Measurements from ENCODE around the gene MIER2.

DNA sequence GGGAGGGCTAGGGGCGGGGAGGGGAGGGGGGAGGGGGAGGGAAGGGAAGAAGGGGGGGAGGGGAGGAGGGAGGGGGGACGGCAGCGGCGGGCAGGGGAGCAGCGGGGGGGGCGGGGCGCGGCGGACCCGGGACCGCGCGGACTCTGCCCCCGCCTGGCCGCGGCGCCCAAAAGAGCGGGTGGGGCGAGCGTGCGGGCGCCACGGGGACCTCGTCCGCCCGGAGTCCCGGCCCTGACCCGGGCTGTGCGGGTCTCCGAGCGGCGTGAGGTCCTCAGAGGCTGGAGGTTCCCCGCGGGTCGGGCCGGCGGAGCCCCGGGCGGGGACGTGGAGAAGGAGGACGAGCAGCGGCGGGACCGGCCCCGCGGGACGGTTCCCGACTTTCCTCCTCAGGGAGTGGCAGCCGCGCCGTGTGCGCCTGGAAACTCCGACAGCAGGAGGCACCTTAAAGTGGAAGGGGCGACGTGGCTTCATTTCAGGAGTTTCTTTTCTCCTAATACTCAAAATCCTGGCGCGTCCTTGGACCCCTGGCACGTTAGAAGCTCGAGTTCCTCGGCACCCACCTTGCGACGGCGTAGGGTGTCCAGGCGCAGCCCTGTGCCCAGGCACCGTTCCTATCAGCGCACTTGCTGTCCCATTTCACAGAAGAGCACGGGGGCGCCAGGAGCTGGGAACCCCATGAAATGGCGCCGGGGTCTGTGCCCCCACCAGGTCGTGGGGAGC lies 52.9 kb downstream of the MIER2 start:
- TF ChIP-seq, protein P1, sequence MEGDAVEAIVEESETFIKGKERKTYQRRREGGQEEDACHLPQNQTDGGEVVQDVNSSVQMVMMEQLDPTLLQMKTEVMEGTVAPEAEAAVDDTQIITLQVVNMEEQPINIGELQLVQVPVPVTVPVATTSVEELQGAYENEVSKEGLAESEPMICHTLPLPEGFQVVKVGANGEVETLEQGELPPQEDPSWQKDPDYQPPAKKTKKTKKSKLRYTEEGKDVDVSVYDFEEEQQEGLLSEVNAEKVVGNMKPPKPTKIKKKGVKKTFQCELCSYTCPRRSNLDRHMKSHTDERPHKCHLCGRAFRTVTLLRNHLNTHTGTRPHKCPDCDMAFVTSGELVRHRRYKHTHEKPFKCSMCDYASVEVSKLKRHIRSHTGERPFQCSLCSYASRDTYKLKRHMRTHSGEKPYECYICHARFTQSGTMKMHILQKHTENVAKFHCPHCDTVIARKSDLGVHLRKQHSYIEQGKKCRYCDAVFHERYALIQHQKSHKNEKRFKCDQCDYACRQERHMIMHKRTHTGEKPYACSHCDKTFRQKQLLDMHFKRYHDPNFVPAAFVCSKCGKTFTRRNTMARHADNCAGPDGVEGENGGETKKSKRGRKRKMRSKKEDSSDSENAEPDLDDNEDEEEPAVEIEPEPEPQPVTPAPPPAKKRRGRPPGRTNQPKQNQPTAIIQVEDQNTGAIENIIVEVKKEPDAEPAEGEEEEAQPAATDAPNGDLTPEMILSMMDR (IDR thresholded peaks at IDR 0.05 in 2 of 3, conservative IDR thresholded peaks at IDR 0.05 in 1 of 3; ENCODE audit: control insufficient read depth in 2 of 3, extremely low read depth in 1 of 3, insufficient read depth in 1 of 3, low read depth in 3 of 3, low read length in 3 of 3): no peak
- TF ChIP-seq POLR2A (IDR thresholded peaks at IDR 0.05; ENCODE audit: low read depth, low read length): no peak
- no peak for TF ChIP-seq FOXK2 (IDR thresholded peaks at IDR 0.05)
- TF ChIP-seq IKZF1 (conservative IDR thresholded peaks at IDR 0.05): no peak
- TF ChIP-seq, protein P2, sequence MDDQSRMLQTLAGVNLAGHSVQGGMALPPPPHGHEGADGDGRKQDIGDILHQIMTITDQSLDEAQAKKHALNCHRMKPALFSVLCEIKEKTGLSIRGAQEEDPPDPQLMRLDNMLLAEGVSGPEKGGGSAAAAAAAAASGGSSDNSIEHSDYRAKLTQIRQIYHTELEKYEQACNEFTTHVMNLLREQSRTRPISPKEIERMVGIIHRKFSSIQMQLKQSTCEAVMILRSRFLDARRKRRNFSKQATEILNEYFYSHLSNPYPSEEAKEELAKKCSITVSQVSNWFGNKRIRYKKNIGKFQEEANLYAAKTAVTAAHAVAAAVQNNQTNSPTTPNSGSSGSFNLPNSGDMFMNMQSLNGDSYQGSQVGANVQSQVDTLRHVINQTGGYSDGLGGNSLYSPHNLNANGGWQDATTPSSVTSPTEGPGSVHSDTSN (IDR thresholded peaks at IDR 0.05; ENCODE audit: insufficient replicate concordance, low read depth, low read length): no peak
- no peak for TF ChIP-seq SIN3A (IDR thresholded peaks at IDR 0.05; ENCODE audit: low read depth, low read length)
- TF ChIP-seq JUNB (IDR thresholded peaks at IDR 0.05): no peak
- TF ChIP-seq, protein P3, sequence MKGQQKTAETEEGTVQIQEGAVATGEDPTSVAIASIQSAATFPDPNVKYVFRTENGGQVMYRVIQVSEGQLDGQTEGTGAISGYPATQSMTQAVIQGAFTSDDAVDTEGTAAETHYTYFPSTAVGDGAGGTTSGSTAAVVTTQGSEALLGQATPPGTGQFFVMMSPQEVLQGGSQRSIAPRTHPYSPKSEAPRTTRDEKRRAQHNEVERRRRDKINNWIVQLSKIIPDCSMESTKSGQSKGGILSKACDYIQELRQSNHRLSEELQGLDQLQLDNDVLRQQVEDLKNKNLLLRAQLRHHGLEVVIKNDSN (IDR thresholded peaks at IDR 0.05; ENCODE audit: borderline replicate concordance, extremely low read length, insufficient read depth, low read depth, low read length): no peak
- TF ChIP-seq EP300 (IDR thresholded peaks at IDR 0.05; ENCODE audit: borderline replicate concordance in 1 of 2, control insufficient read depth in 1 of 2, low read depth in 2 of 2, low read length in 2 of 2): no peak

Measured in GM12878 (cell line).